Measurements from ENCODE around the gene E2F8.

GRCh38 chr11:19187114-19187832 lies 53.5 kb downstream of the E2F8 start:
- TF ChIP-seq CTCF (IDR thresholded peaks at IDR 0.05) (no peak), POLR2A (IDR thresholded peaks at IDR 0.05) (no peak)

Data from heart left ventricle (tissue), 13 donors.